ENCODE data around the gene RLF. TPM values are rescaled to one million over a fixed set of nuclear protein-coding genes. Genes with fewer than 3 reads are reported as not detected.

The RLF gene
- total RNA-seq, 1 experiment from 2014 or later = 15.5 TPM

DNA sequence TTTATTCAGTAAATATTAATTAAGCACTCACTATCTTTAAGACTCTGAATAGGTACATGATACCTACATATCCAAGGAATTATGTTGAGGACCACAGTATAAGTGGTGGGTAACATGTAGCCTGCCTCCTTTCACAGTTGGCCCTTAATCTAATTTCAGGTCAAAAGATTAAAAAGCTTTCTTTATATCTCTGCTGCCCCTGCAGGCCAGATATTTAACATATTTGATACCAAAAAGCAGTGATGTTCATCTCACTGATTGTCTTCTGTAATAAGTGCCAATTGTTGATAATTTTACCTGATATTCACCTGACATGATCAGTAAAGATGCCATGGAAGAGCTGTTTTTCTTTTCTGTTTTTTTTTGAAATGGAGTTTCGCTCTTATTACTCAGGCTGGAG, 36.5 kb downstream of the RLF start:
- no peaks in the 10 kb centered on the region for H3K4me1 ChIP-seq (replicated peaks; ENCODE audit: insufficient read depth)
- intact Hi-C loops (cut with micrococcal nuclease; ENCODE audit: unreplicated experiment) = loop anchor here (5.0 kb wide), 1 partner anchor 40 kb away; no protein-coding TSS in a partner anchor
- H3K9me3 ChIP-seq (ENCODE audit: insufficient read depth, low read depth) = no peaks in the 10 kb centered on the region
- H3K36me3 ChIP-seq (ENCODE audit: low read depth) = peaks cover 20% of the 10 kb centered on the region
- H4K20me1 ChIP-seq (ENCODE audit: insufficient read depth) = 0 out of 2 replicates have a peak, but pooled peaks cover 4% of the 10 kb centered on the region
- TF ChIP-seq EZH2 (IDR thresholded peaks at IDR 0.05; ENCODE audit: low read depth) = no peak
- TF ChIP-seq, protein P1, sequence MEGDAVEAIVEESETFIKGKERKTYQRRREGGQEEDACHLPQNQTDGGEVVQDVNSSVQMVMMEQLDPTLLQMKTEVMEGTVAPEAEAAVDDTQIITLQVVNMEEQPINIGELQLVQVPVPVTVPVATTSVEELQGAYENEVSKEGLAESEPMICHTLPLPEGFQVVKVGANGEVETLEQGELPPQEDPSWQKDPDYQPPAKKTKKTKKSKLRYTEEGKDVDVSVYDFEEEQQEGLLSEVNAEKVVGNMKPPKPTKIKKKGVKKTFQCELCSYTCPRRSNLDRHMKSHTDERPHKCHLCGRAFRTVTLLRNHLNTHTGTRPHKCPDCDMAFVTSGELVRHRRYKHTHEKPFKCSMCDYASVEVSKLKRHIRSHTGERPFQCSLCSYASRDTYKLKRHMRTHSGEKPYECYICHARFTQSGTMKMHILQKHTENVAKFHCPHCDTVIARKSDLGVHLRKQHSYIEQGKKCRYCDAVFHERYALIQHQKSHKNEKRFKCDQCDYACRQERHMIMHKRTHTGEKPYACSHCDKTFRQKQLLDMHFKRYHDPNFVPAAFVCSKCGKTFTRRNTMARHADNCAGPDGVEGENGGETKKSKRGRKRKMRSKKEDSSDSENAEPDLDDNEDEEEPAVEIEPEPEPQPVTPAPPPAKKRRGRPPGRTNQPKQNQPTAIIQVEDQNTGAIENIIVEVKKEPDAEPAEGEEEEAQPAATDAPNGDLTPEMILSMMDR (conservative IDR thresholded peaks at IDR 0.05) = peak; percentile 45
- no peak overlapping the region for H3K4me3 ChIP-seq
- ChIA-PET CTCF (interaction anchor here (0.6 to 0.9 kb wide), 2 partner anchors 114 to 117 kb away, joined by 3 to 6 read pairs; no protein-coding TSS in a partner anchor), POLR2A (ENCODE audit: unreplicated experiment) (interaction anchor here (0.6 kb wide), 1 partner anchor 585 kb away, joined by 7 read pairs; no protein-coding TSS in a partner anchor)
- BruUV-seq (replicated peaks) = no TSS peak
- no peak overlapping the region for H3K27ac ChIP-seq
- 0 out of 2 replicates have a peak, but pooled peaks cover 7% of the 10 kb centered on the region for H3K79me2 ChIP-seq (ENCODE audit: low read depth)
- no peak for DNase-seq
- H3K27me3 ChIP-seq (ENCODE audit: insufficient read depth, low read depth) = no peaks in the 10 kb centered on the region
- peaks cover 22% of the 10 kb centered on the region for H3F3A ChIP-seq (ENCODE audit: insufficient read depth, low read depth)
- H3K4me2 ChIP-seq = no peak overlapping the region
- H3K9me2 ChIP-seq (ENCODE audit: insufficient read depth) = no peaks in the 10 kb centered on the region
- no peak overlapping the region for H2AFZ ChIP-seq

DNA sequence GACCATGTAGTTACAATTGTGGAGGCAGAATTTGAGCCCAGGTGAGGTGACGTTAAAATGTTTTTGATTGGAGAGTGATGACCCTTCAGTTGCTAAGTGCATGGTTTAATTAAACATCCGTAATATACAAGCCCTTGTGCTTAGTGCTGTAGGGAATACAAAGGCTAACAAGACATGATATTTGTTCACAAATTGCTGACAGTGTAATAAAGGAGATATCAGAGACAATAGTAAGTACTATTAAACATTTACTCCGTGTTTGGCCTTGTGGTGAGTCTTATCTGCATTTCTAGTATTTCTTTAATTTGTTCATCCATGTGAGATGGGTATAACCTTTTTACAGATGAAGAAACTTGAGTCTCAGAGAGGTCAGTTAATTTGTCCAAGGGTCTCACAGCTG, 37.9 kb downstream of the RLF start:
- 0 out of 2 replicates have a peak overlapping the region, but pooled peaks have one; percentile 21 for H3K27ac ChIP-seq
- 0 out of 2 replicates have a peak, but pooled peaks cover 4% of the 10 kb centered on the region for H4K20me1 ChIP-seq (ENCODE audit: insufficient read depth)
- ChIA-PET POLR2A (ENCODE audit: unreplicated experiment) (no interaction called here), CTCF (no interaction called here)
- H2AFZ ChIP-seq = no peak overlapping the region
- no TSS peak for BruUV-seq (replicated peaks)
- intact Hi-C loops (cut with micrococcal nuclease; ENCODE audit: unreplicated experiment) = loop anchor here (5.0 kb wide), 1 partner anchor 38 kb away; no protein-coding TSS in a partner anchor
- H3K36me3 ChIP-seq (ENCODE audit: low read depth) = peaks cover 20% of the 10 kb centered on the region
- DNase-seq = no peak
- H3K9me3 ChIP-seq (ENCODE audit: insufficient read depth, low read depth) = no peaks in the 10 kb centered on the region
- H3K4me2 ChIP-seq = no peak overlapping the region
- H3F3A ChIP-seq (ENCODE audit: insufficient read depth, low read depth) = peaks cover 22% of the 10 kb centered on the region
- no peak overlapping the region for H3K4me3 ChIP-seq
- H3K27me3 ChIP-seq (ENCODE audit: insufficient read depth, low read depth) = no peaks in the 10 kb centered on the region
- TF ChIP-seq EZH2 (IDR thresholded peaks at IDR 0.05; ENCODE audit: low read depth) = no peak
- TF ChIP-seq, protein P1 (conservative IDR thresholded peaks at IDR 0.05) = no peak
- peaks cover 9% of the 10 kb centered on the region; the same call in 1 of the 2 replicates for H3K79me2 ChIP-seq (ENCODE audit: low read depth)
- H3K9me2 ChIP-seq (ENCODE audit: insufficient read depth) = no peaks in the 10 kb centered on the region
- H3K4me1 ChIP-seq (replicated peaks; ENCODE audit: insufficient read depth) = no peaks in the 10 kb centered on the region

DNA sequence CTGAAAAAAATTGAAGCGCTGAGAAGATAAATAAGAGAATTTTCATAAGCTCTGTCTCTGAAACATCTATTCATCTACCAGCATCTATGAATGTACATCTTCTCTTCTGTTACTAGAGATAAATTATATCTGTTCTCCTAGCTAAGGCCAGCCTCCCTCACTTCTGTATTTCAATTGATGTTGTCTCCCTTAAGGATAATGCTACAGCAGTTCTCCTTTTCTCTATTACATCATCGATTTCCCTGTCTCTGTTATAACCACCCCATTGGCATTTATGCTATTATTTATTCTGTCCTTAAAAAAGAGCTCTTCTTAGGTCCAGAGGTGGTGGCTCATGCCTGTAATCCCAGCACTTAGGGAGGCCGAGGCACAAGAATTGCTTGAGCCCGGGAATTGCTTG, 43.7 kb downstream of the RLF start:
- H3K9me2 ChIP-seq (ENCODE audit: insufficient read depth) = no peaks in the 10 kb centered on the region
- DNase-seq = no peak
- peaks cover 10% of the 10 kb centered on the region; the same call in 1 of the 2 replicates for H3K36me3 ChIP-seq (ENCODE audit: low read depth)
- CTCF ChIA-PET = no interaction called here
- intact Hi-C loops (cut with micrococcal nuclease; ENCODE audit: unreplicated experiment) = no loop called here
- H3K4me1 ChIP-seq (replicated peaks; ENCODE audit: insufficient read depth) = no peaks in the 10 kb centered on the region
- no peak overlapping the region for H2AFZ ChIP-seq
- no peaks in the 10 kb centered on the region for H3K27me3 ChIP-seq (ENCODE audit: insufficient read depth, low read depth)
- BruUV-seq (replicated peaks) = no TSS peak
- POLR2A ChIA-PET (ENCODE audit: unreplicated experiment) = no interaction called here
- H3K4me2 ChIP-seq = no peak overlapping the region
- H3K9me3 ChIP-seq (ENCODE audit: insufficient read depth, low read depth) = no peaks in the 10 kb centered on the region
- H3K79me2 ChIP-seq (ENCODE audit: low read depth) = peaks cover 3% of the 10 kb centered on the region; the same call in 1 of the 2 replicates
- peaks cover 8% of the 10 kb centered on the region; the same call in 1 of the 2 replicates for H3F3A ChIP-seq (ENCODE audit: insufficient read depth, low read depth)
- TF ChIP-seq EZH2 (IDR thresholded peaks at IDR 0.05; ENCODE audit: low read depth) = no peak
- TF ChIP-seq, protein P1 (conservative IDR thresholded peaks at IDR 0.05) = no peak
- no peaks in the 10 kb centered on the region for H4K20me1 ChIP-seq (ENCODE audit: insufficient read depth)
- no peak overlapping the region for H3K4me3 ChIP-seq
- no peak overlapping the region for H3K27ac ChIP-seq

All from PC-9 (cell line).